ENCODE data around the gene ATG4B. TPM values are rescaled to one million over a fixed set of nuclear protein-coding genes. Genes with fewer than 3 reads are reported as not detected.
"Not testable (repeated sequence)": the region's sequence is repeated elsewhere in the genome, so short reads cannot be mapped to it uniquely, and the experiment has no call there.

The ATG4B gene
- total RNA-seq (10 to 100 TPM; 37.1 to 70.4 (median 56.3) TPM), polyA plus RNA-seq (10 to 100 TPM; 41.0 to 49.5 TPM)
- long read RNA-seq, donor 1, transcript ATG4B-205 (13 exons, 2,878 nt): major isoform, 102 of 194 reads
- long read RNA-seq, donor 1, partial matches to known transcripts: 49 of 194 reads
- long read RNA-seq, donor 1, other reads (novel, unspliced or antisense): 37 of 194 reads
- long read RNA-seq, donor 2, transcript ATG4B-205 (13 exons, 2,878 nt): major isoform, 19 of 30 reads
- long read RNA-seq, donor 2, partial matches to known transcripts: 5 of 30 reads
- long read RNA-seq, donor 2, other reads (novel, unspliced or antisense): 0 of 30 reads
- long read RNA-seq, donor 3, transcript ATG4B-205 (13 exons, 2,878 nt): major isoform, 54 of 117 reads
- long read RNA-seq, donor 3, partial matches to known transcripts: 25 of 117 reads
- long read RNA-seq, donor 3, other reads (novel, unspliced or antisense): 28 of 117 reads

DNA sequence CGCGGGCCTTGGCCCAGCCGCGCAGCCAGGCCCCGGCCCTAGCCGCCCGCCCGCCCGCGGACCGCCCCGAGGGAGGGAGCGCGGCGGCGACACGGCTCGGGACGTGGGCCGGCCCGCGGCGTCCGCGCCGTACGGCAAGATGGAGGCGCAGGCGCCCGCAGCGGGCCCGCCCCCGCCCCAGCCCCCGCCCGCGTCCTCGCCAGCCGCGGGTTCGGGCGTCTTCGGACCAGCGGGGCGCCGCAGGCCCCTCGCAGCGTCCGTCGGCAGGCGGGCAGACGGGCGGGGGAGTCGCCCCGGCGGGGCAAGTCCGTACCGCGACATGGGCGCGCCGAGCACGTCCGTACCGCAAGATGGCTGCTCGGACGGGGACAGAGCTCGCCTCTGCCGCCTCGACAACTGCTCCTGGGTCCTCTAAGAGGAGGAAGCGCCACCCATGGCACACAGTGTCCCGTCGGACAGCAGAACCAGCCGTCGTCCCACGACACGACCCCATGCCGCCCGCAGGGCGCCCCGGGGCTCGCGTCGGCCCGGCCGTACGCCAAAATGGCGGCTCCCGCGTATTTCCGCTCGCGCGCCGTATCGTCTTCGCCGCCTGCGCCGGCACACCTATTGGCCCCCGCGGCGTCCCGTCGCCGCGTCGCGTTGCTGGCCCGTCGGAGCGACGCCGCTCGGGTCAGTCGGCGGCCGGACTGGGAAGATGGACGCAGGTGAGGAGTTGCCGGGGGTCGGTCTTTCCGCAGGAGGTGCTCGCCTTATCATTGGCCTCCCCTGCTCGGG lies at the start of gene ATG4B, which contains the start of gene THAP4:
ATG4B (plus strand) TSS at position 676 of the 777 bp plus-strand sequence; CDS start at position 698, 22 bp downstream.
THAP4 (minus strand) TSS at position 141 of the 777 bp plus-strand sequence. CDS start 141 bp downstream, outside the sequence.
- Histone ChIP-seq H3K27me3 (no peaks in the 10 kb centered on the region), H3K4me1 (ENCODE audit: insufficient read depth) (peaks cover 13% of the 10 kb centered on the region), H3K9me3 (no peaks in the 10 kb centered on the region), H3K27ac (peak within 1 kb of the TSS; percentile 99), H3K36me3 (no peaks in the 10 kb centered on the region), H3K4me3 (peak within 1 kb of the TSS; percentile 83)
- TF ChIP-seq POLR2A (IDR thresholded peaks at IDR 0.05) (peak; percentile 20), EP300 (IDR thresholded peaks at IDR 0.05) (no peak), CTCF (IDR thresholded peaks at IDR 0.05) (peak in 1 of 3 donors; percentile 17)
- 0 to 1% (median 0%) methylated on average over 35 to 123 of the region's 123 CpGs for WGBS, 3 donors
- intact Hi-C loops (cut with DNase I): no loop called here
- peak; percentile 80 to 91 (median 87) for DNase-seq

DNA sequence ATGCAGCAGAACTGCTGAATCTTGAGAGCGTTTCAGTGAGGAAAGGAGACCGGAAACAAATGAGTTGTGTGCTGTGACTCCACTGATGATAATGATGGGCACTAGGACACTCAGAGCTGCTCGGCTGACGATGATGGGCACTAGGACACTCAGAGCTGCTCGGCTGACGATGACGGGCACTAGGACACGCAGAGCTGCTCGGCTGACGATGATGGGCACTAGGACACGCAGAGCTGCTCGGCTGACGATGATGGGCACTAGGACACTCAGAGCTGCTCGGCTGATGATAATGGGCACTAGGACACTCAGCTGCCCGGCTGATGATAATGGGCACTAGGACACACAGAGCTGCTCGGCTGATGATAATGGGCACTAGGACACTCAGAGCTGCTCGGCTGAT lies 47.6 kb upstream of the ATG4B start:
- H3K4me1 ChIP-seq (ENCODE audit: insufficient read depth); H3K27me3 ChIP-seq; intact Hi-C loops (cut with DNase I); H3K9me3 ChIP-seq; H3K27ac ChIP-seq; H3K4me3 ChIP-seq; H3K36me3 ChIP-seq; DNase-seq: not testable (repeated sequence)
- WGBS, 3 donors: 76 to 85% (median 81%) methylated on average over 17 of the region's 17 CpGs

DNA sequence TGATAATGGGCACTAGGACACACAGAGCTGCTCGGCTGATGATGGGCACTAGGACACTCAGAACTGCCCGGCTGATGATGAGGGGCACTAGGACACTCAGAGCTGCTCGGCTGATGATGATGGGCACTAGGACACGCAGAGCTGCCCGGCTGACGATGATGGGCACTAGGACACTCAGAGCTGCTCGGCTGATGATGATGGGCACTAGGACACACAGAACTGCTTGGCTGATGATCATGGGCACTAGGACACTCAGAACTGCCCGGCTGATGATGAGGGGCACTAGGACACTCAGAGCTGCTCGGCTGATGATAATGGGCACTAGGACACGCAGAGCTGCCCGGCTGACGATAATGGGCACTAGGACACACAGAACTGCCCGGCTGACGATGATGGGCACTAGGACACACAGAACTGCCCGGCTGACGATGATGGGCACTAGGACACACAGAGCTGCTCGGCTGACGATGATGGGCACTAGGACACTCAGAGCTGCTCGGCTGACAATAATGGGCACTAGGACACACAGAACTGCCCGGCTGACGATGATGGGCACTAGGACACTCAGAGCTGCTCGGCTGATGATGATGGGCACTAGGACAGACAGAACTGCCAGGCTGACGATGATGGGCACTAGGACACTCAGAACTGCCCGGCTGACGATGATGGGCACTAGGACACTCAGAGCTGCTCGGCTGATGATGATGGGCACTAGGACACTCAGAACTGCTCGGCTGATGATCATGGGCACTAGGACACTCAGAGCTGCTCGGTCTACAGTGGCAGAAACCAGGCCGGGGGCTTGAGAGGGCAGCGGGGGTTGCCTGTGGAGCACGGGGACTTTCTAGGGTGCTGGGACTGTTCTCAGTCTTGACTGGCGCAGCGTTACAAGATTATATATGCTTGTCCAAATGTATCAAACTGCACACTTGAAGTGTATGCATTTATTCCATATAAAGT lies 46.7 kb upstream of the ATG4B start:
- H3K9me3 ChIP-seq; H3K36me3 ChIP-seq; H3K4me1 ChIP-seq (ENCODE audit: insufficient read depth); H3K4me3 ChIP-seq; H3K27ac ChIP-seq; H3K27me3 ChIP-seq; intact Hi-C loops (cut with DNase I); DNase-seq: not testable (repeated sequence)
- WGBS, 3 donors: 86 to 89% (median 89%) methylated on average over 32 to 33 of the region's 33 CpGs

GRCh38 chr2:241592126-241592845 lies 45.2 kb upstream of the ATG4B start:
- Histone ChIP-seq H3K27ac (no peak overlapping the region), H3K27me3 (no peaks in the 10 kb centered on the region), H3K4me1 (ENCODE audit: insufficient read depth) (no peaks in the 10 kb centered on the region), H3K36me3 (no peaks in the 10 kb centered on the region), H3K9me3 (no peaks in the 10 kb centered on the region), H3K4me3 (no peak overlapping the region)
- DNase-seq: no peak
- TF ChIP-seq CTCF (IDR thresholded peaks at IDR 0.05) (no peak), POLR2A (IDR thresholded peaks at IDR 0.05) (no peak), EP300 (IDR thresholded peaks at IDR 0.05) (no peak)
- 87 to 92% (median 91%) methylated on average over 17 to 18 of the region's 18 CpGs for WGBS, 3 donors
- intact Hi-C loops (cut with DNase I): no loop called here

Measured in ovary (tissue), 10 donors.